Measurements from ENCODE around the gene NGFR. TPM values are rescaled to one million over a fixed set of nuclear protein-coding genes. Genes with fewer than 3 reads are reported as not detected.

The NGFR gene
- total and polyA plus RNA-seq, 2 donors (not counting 1 experiment from before 2014, with no cell fraction given) = 0.14 to 0.17 TPM

DNA sequence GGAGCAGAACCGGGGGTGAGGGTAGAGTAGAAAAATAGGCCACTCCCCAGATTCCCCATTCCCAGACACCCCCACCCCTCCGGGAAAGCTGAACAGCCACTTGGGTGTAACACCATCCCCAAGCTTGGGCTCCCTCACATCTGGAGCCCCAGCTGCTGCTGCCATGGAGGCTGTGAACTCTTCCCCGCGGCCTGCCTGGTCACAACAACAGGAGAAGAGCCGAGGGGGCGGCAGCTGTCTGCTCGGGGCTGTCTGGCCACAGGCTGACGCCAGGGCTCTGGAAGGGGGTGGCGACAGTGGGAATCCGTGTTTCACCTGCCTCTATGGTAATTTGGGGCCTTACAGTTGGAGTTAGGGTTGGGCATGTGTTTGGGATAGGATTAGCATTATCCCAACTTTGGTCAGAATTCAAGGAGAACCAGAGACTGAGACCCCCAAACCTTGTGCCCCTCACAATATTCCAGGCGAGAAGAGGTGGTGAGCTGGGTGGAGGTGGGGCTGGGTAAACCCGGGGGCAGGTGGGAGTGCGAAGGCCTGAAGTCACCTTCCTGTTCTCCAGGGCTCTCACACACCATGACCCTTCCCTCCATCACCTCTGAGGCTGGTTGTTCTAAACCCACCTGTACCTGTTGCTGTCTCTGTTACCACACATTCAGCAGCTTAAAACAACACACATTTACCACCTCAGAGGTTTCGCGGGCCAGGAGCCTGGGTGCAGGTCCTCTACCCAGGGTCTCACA, 50.9 kb downstream of the NGFR start:
- Histone ChIP-seq H3K9ac (ENCODE audit: insufficient read depth, low read length) (no peak overlapping the region), H3K4me1 (ENCODE audit: control insufficient read depth, extremely low read depth, insufficient read depth, low read length) (no peaks in the 10 kb centered on the region), H3K27me3 (ENCODE audit: control insufficient read depth, insufficient read depth, low read length) (no peaks in the 10 kb centered on the region), H3K36me3 (ENCODE audit: control insufficient read depth, insufficient read depth, low read length) (no peaks in the 10 kb centered on the region), H3K4me2 (ENCODE audit: extremely low read depth, insufficient read depth, low read length) (no peak overlapping the region), H3K9me3 (ENCODE audit: control insufficient read depth, insufficient read depth, low read depth, low read length) (no peaks in the 10 kb centered on the region), H4K20me1 (ENCODE audit: control insufficient read depth, extremely low read depth, insufficient read depth, low read length) (no peaks in the 10 kb centered on the region), H3K27ac (ENCODE audit: insufficient read depth, low read length) (no peak overlapping the region), H2AFZ (ENCODE audit: low read length) (no peak overlapping the region), H3K4me3 (replicated peaks in 1 of 4; ENCODE audit: control extremely low read depth in 1 of 4, insufficient read depth in 1 of 4, low read depth in 3 of 4, low read length in 4 of 4) (no peak overlapping the region), H3K79me2 (ENCODE audit: control insufficient read depth, insufficient read depth, low read length) (no peaks in the 10 kb centered on the region)
- no peak for TF ChIP-seq EZH2 (IDR thresholded peaks at IDR 0.05; ENCODE audit: low read length, missing control alignments)
- TF ChIP-seq, protein P1, sequence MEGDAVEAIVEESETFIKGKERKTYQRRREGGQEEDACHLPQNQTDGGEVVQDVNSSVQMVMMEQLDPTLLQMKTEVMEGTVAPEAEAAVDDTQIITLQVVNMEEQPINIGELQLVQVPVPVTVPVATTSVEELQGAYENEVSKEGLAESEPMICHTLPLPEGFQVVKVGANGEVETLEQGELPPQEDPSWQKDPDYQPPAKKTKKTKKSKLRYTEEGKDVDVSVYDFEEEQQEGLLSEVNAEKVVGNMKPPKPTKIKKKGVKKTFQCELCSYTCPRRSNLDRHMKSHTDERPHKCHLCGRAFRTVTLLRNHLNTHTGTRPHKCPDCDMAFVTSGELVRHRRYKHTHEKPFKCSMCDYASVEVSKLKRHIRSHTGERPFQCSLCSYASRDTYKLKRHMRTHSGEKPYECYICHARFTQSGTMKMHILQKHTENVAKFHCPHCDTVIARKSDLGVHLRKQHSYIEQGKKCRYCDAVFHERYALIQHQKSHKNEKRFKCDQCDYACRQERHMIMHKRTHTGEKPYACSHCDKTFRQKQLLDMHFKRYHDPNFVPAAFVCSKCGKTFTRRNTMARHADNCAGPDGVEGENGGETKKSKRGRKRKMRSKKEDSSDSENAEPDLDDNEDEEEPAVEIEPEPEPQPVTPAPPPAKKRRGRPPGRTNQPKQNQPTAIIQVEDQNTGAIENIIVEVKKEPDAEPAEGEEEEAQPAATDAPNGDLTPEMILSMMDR (conservative IDR thresholded peaks at IDR 0.05 in 1 of 2, IDR thresholded peaks at IDR 0.05 in 1 of 2; ENCODE audit: low read depth in 1 of 2, low read length in 2 of 2) = no peak
- no peak for DNase-seq (ENCODE audit: low read depth in 2 of 2)

DNA sequence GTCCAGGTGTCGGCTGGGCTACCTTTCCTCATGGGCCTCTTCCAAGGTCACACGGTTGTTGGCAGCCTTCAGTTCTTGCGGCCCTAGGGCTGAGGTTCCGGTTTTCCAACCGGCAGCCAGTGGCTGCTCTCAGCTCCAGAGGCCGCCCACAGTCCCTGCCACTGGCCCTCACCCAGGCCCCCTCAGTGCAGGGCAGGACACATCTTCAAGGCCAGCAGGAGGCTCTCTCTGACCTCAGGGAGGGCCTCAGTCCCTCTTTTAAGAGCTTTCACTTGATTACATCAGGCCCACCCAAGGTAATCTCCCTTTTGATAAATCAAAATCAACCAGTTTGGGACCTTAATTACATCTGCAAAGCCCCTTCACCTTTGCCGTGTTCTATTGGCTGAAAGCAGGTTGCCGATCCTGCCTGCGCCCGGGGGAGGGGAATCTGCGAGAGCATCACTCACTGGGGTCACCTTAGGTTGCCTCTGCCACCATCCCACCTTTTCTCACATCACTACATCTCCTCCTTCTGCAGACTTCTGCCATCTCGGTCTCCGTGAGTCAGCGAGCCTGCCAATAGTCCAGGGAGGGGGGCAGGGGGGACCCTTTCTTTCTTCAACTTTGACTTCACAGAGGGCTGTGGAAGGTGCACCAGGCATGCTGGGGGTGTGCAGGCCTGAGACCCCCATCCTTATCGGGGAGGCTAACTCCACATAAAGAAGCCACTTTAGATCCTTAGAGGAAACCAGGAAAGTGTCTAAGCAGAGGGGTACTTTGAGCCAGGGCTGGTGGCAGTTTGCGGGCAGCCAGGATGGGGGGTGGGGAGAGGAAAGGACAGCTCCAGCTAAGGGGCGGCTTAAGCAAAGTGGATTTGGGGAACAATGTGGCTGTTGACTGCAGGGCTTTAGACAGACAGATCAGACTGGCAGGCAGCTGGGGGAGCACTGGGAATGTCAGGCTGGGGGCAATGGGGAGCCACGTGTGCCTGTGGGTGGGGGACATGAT, 51.7 kb downstream of the NGFR start:
- H3K27me3 ChIP-seq (ENCODE audit: control insufficient read depth, insufficient read depth, low read length) = no peaks in the 10 kb centered on the region
- H3K9ac ChIP-seq (ENCODE audit: insufficient read depth, low read length) = no peak overlapping the region
- no peak overlapping the region for H3K27ac ChIP-seq (ENCODE audit: insufficient read depth, low read length)
- no peaks in the 10 kb centered on the region for H3K4me1 ChIP-seq (ENCODE audit: control insufficient read depth, extremely low read depth, insufficient read depth, low read length)
- no peak for DNase-seq (ENCODE audit: low read depth in 2 of 2)
- no peaks in the 10 kb centered on the region for H3K36me3 ChIP-seq (ENCODE audit: control insufficient read depth, insufficient read depth, low read length)
- H4K20me1 ChIP-seq (ENCODE audit: control insufficient read depth, extremely low read depth, insufficient read depth, low read length) = no peaks in the 10 kb centered on the region
- no peaks in the 10 kb centered on the region for H3K79me2 ChIP-seq (ENCODE audit: control insufficient read depth, insufficient read depth, low read length)
- H3K4me3 ChIP-seq (replicated peaks in 1 of 4; ENCODE audit: control extremely low read depth in 1 of 4, insufficient read depth in 1 of 4, low read depth in 3 of 4, low read length in 4 of 4) = no peak overlapping the region
- H2AFZ ChIP-seq (ENCODE audit: low read length) = no peak overlapping the region
- no peaks in the 10 kb centered on the region for H3K9me3 ChIP-seq (ENCODE audit: control insufficient read depth, insufficient read depth, low read depth, low read length)
- no peak overlapping the region for H3K4me2 ChIP-seq (ENCODE audit: extremely low read depth, insufficient read depth, low read length)
- no peak for TF ChIP-seq EZH2 (IDR thresholded peaks at IDR 0.05; ENCODE audit: low read length, missing control alignments)
- TF ChIP-seq, protein P1 (conservative IDR thresholded peaks at IDR 0.05 in 1 of 2, IDR thresholded peaks at IDR 0.05 in 1 of 2; ENCODE audit: low read depth in 1 of 2, low read length in 2 of 2) = no peak

DNA sequence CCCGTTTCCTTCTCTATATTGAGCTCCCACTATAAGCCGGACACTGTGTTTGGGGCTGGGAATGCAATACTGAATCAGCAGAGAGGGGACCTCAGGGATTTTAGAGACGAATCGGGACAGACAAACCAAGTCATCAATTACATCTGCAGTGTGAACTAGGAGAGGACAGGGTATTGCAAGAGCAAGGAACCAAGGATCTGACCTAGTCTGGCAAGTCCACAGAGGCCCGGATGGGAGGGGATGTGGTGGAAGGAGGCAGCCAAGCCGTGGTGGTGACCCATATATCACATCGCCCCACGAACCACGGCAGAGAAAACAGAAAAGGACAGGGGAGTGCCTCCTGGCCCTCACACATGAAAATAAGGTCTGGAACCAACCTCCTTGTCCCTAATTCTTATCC, 52.5 kb downstream of the NGFR start:
- no peak for TF ChIP-seq EZH2 (IDR thresholded peaks at IDR 0.05; ENCODE audit: low read length, missing control alignments)
- TF ChIP-seq, protein P1 (conservative IDR thresholded peaks at IDR 0.05 in 1 of 2, IDR thresholded peaks at IDR 0.05 in 1 of 2; ENCODE audit: low read depth in 1 of 2, low read length in 2 of 2) = no peak
- Histone ChIP-seq H3K36me3 (ENCODE audit: control insufficient read depth, insufficient read depth, low read length) (no peaks in the 10 kb centered on the region), H3K4me1 (ENCODE audit: control insufficient read depth, extremely low read depth, insufficient read depth, low read length) (no peaks in the 10 kb centered on the region), H3K9ac (ENCODE audit: insufficient read depth, low read length) (no peak overlapping the region), H3K4me2 (ENCODE audit: extremely low read depth, insufficient read depth, low read length) (no peak overlapping the region), H3K9me3 (ENCODE audit: control insufficient read depth, insufficient read depth, low read depth, low read length) (no peaks in the 10 kb centered on the region), H3K27ac (ENCODE audit: insufficient read depth, low read length) (no peak overlapping the region), H3K4me3 (replicated peaks in 1 of 4; ENCODE audit: control extremely low read depth in 1 of 4, insufficient read depth in 1 of 4, low read depth in 3 of 4, low read length in 4 of 4) (no peak overlapping the region), H3K27me3 (ENCODE audit: control insufficient read depth, insufficient read depth, low read length) (no peaks in the 10 kb centered on the region), H3K79me2 (ENCODE audit: control insufficient read depth, insufficient read depth, low read length) (no peaks in the 10 kb centered on the region), H4K20me1 (ENCODE audit: control insufficient read depth, extremely low read depth, insufficient read depth, low read length) (no peaks in the 10 kb centered on the region), H2AFZ (ENCODE audit: low read length) (no peak overlapping the region)
- DNase-seq (ENCODE audit: low read depth in 2 of 2) = no peak
